Measurements from ENCODE around the gene MRAP2.
"Not testable (repeated sequence)": the region's sequence is repeated elsewhere in the genome, so short reads cannot be mapped to it uniquely, and the experiment has no call there.

GRCh38 chr6:84129588-84129987 is 96.0 kb downstream of the MRAP2 start:
- not testable (repeated sequence) for TF ChIP-seq CTCF (IDR thresholded peaks at IDR 0.05); REST (IDR thresholded peaks at IDR 0.05; ENCODE audit: insufficient read depth in 1 of 2, low read depth in 2 of 2, low read length in 1 of 2)
